Measurements from ENCODE around the gene NAT9. TPM values are rescaled to one million over a fixed set of nuclear protein-coding genes. Genes with fewer than 3 reads are reported as not detected.

NAT9 gene
- polyA plus RNA-seq, 12 donors, result 26.8 to 42.5 (median 33.6) TPM; not detected in 1

DNA sequence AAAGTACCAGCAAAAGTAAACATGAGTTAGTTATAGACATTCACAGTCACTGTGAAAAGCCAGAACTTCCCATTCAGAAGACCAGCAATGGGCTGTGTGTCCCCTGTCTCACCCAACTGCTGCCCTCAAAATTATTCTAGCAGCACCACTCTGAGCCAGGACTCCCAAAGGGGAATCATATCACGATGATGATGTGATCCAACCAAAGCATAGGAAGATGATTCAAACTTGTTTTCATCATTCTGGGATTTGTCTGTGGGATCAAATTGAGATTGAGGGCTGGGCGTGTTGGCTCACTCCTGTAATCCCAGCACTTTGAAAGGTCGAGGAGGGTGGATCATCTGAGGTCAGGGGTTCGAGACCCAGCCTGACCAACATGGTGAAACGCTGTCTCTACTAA is 6.4 kb upstream of the NAT9 start:
- no peak for DNase-seq

DNA sequence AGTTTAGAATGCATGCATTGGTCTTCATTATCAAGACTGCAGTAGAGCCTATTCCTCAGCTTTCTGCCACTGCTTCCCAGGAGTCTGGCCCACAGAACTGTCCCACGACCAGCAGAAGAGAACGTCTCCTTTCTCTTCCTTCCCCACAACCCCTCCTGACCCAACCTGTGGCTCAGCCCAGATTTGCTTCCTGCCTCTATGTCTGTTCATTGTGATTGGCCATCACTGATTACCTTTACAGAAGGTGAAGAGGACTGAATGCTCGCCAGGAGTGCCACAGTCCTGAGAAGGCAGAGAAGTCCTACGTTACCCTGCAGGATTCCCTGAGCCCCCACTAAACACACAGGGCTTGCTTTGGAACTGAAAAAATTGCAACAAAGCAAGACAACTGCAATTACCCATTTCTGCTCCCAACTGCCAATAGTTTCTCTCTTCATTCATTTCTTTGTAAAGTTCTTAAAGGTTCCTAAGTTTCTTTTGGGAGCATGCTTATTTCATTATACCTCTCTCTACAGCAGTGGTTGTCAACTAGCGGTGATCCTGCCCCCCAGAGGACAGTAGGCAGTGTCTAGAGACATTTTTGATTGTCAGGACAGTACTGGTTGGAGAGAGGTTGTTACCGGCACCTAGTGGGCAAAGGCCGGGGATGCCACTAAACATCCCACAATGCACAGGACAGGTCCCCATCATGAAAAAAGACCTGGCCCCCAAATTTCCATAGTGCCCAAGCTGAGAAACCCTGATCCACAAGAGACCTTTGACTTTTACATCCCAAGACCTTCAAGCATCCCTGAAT is 4.5 kb upstream of the NAT9 start:
- DNase-seq, result no peak

DNA sequence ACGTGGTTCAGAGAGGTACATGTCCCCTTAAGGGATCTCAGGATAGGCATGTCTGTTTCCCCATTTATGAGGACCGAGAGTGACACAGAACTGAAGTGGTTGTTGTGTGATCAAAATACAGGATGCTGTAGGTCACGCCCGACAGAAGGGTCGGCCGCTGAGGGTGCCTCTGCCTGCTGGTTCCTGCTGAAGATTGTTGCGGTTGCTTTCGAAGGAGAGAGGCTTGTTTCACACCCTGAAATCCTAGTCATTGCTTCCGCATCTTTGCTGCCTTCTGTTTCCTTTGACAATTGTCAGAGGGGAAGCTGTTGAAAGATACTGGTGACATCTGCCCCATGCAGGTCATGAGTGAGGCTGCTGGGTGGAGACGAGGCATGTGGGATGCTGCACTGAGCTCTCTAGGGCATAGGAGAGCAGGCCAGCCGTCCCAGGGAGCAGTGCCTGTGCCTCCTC is 3.8 kb upstream of the NAT9 start:
- DNase-seq, result peak; percentile 32

DNA sequence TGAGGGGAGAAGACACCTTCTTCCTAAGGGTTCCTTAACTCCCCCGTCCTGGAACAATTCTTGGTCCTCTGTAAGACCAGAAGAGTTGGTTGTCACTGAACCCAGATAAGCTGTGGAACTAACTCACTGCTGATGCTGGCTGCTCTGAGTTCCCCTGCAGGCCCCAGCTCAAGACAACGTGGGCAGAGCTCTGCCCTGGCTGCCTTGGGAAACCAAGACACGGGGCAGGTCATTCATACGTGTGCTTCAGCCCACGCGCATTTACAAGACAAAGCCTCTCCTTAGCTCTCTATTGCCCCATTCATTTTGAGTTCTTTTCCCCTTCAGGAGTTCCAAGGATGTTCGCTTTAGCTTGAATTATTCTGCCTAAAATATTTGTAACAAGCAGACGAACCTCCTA is 3.4 kb upstream of the NAT9 start:
- no peak for DNase-seq

DNA sequence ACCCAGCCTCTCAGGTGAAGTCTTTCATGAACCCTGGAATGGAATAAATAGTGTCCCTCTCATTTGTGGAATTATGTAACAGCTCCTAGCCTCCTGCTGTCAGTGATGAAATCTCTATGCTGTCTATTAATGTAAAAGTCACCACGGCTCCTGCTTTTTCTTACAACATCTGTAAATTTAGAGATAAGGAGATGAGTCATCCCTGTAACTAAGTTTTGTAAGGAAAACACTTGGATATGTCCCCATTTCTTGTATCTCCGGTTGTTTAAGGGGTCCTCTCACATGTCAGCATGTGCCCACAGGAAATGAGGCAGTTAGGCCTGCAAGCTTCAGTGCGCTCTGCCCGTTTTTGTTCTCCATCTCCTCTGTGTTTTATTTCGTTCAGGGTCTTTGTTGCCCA is 2.8 kb upstream of the NAT9 start:
- DNase-seq, result no peak

DNA sequence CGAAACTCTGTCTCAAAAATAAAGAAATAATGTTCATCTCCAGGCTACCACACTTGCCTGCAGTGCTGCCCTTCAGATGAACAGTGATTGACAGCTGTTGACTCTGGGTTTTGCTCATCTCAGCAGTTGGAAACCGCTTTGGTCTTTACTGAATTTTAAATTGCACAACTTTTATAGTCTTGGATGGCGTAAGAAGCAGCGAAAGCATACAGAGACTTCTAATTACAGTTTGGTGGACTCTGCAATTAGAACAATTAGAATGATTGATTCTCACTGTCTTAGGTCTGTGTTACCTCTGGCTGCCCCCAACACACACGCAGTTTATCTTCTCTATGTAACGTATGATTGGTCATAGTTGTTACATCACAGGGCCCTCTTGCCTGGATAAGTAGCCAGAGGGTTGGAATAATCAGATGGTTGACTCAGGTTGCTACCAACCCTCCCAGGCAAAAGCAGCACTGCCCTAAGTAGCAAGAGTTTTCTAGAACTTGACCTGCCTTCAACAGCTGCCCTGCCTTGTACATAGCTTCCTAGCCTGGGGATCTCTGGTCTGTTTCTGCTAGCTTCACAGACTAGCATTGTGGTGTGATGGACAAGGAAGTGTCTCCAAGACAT is 1.9 kb upstream of the NAT9 start:
- no peak for DNase-seq

DNA sequence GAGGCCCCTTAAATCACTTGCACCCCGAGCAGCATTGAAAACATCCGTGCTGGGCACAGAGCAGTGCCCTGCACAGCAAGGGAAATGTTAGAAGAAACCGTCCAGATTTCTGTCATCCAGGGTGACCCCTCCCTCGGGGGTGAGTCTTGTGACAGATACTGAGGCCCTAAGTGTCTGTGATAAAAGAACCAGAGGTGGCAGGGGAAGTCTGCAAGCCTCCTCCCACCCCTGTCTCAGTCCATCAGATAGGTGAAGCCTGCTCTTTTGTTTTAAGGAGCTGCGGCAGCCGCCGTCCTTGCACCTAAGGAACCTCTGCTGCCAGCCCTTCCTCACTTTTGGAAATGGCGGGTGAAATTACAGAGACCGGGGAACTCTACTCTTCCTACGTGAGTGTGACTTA is 845 bp upstream of the NAT9 start:
- DNase-seq, result no peak

DNA sequence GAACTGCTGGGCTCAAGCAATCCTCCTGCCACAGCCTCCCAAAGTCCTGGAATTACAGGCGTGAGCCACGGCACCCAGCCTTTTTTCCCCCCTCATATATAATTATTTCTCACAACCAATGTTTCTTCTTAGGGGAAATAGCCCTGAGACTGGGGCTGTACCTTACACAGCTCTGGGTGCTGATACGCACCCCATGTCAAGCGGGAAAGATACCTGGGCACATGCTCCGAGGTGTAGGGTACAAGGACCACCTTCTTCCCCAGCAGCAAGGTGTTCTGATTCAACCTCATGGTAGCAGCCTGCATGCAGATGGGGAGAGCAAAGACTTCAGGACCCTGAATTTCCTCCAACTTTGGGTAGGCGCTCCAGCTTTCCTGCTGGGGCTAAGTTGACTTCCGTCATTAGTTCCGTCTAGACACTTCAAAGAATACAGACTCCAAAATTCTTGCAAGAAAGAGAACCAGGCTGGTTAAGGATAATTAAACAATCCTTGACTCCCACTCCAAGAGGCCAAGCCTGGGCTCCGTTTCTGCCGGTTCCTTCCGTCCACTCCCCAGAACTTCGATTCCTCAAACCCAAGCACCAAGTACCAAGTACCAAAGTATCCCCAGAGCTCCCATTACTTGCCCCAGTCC is 619 bp downstream of the NAT9 start:
- no peak for DNase-seq

DNA sequence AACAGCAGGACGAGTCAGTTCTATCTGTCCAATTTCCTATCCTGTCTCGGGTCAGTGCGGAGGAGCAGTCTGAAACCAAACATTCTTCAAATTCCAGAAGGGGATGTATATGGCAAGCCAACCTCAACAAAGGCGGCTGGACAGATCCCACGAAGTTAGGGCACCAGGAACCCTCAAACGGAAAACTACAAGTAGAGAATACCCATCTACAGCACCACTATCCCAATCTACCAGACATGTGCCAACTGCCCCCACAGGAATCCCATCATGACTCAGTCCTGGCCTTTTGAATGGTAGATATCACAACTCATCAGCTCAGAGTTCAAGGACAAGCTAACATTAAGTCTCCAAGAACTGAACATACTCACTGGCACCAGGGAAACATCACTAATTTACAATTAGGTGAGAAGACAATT is 2.3 kb downstream of the NAT9 start:
- no peak for DNase-seq

DNA sequence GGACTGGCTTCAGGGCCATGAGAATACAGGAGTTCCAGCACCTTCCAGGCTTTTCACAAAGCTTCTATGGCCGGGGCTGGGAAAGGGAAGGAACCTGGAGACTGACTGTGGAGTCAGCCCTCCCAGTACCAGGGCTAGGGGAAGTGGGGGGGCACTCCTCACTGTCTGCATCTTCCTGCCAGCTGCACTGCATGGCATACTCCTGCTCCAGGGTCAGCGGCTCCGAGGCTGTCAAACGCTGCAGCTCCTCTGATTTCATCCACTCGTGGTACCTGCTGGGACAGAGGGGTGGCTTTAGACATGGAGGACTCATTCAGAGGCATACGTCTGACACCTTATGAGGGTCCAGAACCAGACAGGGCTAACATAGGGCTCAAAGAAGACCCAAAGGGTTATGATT is 2.7 kb downstream of the NAT9 start:
- no peak for DNase-seq

DNA sequence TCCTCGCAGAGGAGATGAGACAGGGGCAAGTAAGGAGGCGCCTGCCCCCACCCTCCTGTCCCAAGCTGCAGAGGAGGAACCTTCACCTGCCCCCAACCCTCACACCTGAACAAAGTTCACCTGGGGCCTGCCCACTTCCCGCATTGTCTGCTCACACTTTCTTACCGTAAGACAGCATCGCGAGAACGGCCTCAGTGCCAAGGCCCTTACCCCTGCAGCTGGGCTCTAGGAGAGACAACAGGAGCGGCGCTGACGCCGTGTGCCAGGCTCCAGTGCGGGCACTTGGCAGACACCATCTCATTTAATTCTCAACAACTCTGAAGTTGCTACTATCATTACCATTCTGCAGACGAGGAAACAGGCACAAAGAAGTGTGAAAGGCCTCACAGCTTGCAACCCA is 4.1 kb downstream of the NAT9 start:
- no peak for DNase-seq

DNA sequence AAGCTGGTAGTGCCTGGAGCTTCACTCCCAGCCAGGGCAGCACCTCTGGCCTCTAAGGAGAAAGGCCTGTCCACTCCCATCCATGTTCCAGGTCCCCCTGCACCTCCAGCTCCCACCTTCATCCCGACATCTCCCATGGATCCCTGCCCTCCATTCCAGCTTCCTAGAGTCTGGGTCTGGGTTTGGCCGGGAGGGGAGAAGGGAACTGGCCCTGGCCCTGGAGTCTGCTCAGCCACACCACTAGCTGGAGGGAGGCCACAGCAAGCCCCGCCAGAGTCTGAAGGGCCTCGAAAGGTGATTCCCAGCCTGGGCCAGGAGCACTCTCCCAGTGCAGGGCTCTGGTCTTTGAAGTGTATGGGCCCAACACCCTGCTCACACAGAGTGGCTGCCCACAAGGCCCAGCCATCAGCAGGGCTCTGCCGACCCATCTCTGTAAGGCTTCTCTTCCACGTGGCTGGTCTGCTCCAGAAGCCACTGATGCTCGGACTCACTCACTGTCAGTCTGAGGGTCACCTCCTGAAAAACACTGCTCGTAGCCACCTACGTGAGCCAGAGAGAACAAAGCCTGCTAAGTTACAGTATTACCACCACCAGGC is 4.7 kb downstream of the NAT9 start:
- no peak for DNase-seq

DNA sequence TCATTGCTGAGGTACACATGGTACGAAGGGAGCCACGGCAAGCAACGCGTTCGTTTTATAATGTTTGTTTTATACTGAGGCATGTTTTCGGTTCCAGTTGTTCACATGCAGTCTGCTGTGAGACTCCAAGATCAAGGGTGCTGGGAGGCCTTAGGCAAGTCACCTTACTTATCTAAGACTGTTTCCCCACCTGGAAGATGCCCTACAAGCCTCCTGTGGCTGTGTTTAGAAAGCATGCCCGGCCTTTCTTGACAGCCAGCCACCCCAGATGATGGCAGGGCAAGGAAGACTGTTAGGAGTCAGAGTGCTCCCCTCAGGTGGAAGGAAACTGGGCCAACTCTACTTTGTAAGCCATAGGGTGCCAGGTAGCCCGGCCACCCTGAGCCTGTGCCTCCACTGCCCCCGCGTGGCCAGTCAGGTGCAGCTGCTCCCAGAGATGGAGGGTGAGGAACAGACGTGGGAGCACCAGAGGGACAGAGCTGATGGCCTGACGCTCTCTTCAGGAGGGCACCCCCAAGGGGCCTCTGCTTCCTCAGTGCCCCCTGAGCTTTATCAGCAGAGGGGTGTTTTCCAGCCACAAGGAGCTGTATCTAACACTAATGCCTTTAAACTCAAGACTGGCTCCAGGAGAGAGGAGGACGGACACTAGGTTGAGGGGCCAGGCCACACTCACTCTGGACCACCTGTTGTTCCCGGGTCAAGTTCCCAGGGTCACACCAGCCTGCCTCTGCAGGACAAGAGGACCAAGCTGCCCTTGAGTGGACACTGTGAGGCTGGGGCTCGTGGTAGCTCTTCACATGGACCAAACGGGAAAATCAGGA is 5.4 kb downstream of the NAT9 start:
- DNase-seq, result no peak

DNA sequence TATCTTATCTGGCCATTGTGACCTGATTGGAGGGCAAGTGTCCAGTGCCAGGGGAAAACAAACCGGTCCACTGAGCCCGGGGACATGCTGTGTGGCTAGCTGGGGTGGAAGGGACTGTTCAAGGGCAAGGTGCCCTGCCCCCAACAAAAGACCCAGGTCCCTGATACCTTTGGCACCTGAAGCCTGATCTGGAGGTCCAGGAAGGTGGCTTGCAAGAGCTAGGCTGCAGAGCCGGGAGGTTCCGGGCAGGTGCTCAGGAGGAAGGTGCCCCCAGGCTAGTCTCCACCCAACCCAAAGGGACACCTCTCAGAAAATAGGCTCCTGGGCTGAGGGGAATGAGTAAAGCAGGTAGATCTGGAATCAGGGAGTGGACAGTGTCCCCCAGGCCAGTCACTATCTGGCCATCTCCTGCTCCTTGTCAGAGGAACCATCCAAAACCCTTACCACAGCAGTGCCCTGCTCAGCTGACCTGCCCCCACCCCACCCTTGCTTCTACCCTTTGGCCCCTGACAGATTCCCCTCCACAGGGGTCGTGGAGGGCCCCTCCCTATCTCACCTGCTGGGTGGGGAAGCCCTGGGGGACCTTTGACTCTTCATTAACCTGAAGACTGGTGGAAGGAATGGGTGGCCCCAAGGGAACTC is 6.2 kb downstream of the NAT9 start:
- DNase-seq, result no peak

DNA sequence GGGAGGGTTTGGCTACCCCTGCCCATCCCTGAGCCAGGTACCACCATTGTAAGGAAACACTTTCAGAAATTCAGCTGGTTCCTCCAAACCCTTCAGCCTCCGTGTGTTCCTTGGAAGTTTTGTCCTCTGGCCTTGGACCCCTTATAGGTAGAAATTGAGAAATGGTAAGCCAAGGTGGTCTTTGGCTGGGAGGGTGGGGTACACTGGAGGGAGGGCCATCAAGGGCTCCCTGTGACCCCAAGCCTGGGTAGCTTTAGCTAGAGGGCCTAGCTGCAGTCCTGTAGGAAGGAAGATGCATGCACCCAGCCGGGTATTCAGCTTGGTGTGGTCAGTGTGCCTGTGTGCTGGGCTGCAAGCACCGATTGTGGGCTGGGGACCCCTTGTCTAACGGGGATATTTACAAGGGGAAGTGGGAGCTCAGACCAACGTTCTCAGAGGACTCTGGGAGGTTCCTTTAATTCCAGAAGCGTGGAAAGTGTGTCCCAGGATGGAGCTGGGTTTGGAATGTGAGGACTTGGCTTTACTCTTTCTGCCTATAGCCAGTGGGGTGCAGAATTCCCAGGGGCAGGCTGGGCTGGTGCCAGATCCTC is 6.8 kb downstream of the NAT9 start:
- no peak for DNase-seq

DNA sequence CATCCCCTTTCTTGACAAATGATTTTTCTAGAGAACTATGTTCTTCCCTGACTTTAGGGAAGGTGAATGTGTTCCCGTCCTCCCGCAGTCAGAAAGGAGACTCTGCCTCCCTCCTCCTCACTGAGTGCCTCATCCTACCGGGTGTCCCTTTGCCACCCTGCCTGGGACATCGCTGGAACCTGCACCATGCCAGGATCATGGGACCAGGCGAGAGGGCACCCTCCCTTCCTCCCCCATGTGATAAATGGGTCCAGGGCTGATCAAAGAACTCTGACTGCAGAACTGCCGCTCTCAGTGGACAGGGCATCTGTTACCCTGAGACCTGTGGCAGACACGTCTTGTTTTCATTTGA is 7.4 kb downstream of the NAT9 start:
- no peak for DNase-seq

DNA sequence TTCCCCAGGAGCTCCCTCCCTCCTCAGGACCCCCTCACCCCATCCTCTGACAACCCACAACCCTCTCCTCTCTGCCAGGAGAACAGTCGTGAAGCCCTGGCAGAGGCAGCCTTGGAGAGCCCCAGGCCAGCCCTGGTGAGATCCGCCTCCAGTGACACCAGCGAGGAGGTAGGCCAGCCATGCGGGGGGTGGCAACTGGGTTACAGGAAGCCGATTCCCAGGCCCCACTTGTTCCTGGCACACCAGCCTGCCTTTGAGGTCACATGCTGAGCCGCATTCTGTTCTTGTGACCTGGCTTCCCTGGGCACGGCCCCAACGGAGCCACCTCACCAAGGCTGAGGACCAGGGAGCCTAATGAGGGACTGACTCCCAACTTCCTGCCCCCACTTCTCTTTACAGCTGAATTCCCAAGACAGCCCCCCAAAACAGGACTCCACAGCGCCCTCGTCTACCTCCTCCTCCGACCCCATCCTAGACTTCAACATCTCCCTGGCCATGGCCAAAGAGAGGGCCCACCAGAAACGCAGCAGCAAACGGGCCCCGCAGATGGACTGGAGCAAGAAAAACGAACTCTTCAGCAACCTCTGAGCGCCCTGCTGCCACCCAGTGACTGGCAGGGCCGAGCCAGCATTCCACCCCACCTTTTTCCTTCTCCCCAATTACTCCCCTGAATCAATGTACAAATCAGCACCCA is 7.9 kb downstream of the NAT9 start:
- no peak for DNase-seq

DNA sequence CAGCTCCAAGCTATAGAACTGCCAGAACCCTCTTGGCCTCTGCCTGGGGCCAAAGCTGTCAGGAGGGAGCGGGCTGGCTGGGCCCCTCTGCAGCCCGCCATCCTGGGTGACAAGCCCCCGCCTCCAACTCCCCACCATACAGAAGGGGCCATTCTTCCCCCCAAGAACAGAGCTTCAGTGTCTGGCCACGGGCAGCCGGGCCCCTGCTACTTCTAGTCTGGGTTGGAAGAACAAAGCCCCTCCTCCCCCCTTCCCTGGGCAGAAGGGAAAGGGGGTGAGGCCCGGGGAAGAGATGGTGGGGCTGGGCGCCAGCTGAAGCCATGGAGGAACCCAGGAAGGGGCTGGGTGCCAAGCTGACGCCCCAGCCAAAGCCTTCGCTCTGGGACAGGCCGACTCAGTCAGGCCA is 9.0 kb downstream of the NAT9 start:
- DNase-seq, result no peak

DNA sequence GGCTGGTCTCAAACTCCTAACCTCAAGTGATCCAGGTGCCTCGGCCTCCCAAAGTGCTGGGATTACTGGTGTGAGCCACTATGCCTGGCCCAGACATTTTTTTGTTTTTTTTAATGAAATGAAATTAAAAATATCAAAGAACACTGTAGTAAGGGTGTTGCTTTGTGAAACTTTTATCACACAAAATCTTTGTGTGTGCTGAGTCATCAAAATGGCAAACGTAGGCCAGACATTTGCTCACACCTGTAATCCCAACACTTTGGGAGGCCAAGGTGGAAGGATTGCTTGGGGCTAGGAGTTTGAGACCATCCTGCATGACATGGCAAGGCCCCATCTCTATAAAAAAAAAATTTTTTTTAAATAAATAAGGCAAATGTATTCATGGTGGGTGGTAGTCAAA is 9.7 kb downstream of the NAT9 start:
- no peak for DNase-seq

DNA sequence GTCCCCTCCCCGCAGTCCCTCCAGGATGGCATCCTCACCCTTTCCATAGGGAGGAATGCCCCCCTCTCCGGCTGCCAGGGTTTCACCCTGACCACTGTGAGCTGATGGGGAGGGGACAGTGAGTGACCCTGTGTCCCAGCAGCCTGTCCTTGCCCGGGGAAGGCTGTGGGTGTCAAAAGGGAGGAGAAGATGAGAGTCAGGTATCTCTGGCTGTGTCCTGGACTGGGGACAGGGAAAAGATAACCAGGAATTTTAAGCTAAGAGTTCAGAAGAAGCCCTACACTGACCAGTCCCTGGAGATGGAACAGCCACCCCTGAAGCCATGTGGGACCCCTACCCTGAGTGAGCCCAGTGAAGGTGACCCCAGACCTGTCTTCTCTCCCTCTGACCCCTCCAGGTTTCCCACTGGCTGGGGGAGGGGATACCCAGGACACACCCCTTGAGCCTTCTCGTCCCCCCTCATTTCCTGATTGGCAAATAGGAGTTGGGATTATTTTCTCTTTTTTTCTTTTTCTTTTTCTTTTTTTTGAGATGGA is 11.3 kb downstream of the NAT9 start:
- DNase-seq, result no peak
